H1 (cell line): ENCODE data around the gene SHANK1. TPM values are rescaled to one million over a fixed set of nuclear protein-coding genes. Genes with fewer than 3 reads are reported as not detected.

Source experiments
- CTCF ChIA-PET: fragments of 300-600 bp; sonication (Branson Sonifier 250); formaldehyde crosslinking; loops from one replicate; lab custom pipeline; 2021; ENCODE audit not compliant: partially characterized antibody; lab: Charles Lee
- POLR2A ChIA-PET: fragments of 300-600 bp; sonication (Branson Sonifier 250); formaldehyde crosslinking; loops from one replicate; lab custom pipeline; 2021; ENCODE audit warnings: inconsistent platforms; ENCODE audit not compliant: partially characterized antibody; lab: Charles Lee
- DNase-seq, 2 experiments: peaks; one replicate each; pipeline versions ENCODE4 v3.0.0 to v3.0.0-alpha.2; 2010 to 2022; ENCODE audit warnings: low spot score in 2 of 2, low read depth in 1 of 2, mixed read lengths in 1 of 2
- FAIRE-seq: peaks from 2 replicates; lab custom pipeline; 2011; peaks lifted over from hg19 to GRCh38; lab: Jason Lieb, UNC
- H2AFZ ChIP-seq: 2 replicates; pipeline ENCODE4 v1.8.1; 2012; ENCODE audit warnings: low read length, inconsistent platforms
- H2AK5ac ChIP-seq: 2 replicates; pipeline ENCODE4 v1.6.1; 2013; ENCODE audit warnings: low read depth, low read length
- H2BK120ac ChIP-seq: replicated peaks from 2 replicates; pipeline ENCODE3; 2013; ENCODE audit warnings: low read depth, low read length, inconsistent platforms
- H2BK12ac ChIP-seq: 2 replicates; pipeline ENCODE4 v1.6.1; 2013; ENCODE audit warnings: low read depth, low read length
- H2BK15ac ChIP-seq: 2 replicates; pipeline ENCODE4 v1.6.1; 2013; ENCODE audit warnings: low read length
- H2BK20ac ChIP-seq: 2 replicates; pipeline ENCODE4 v1.6.1; 2013; ENCODE audit warnings: low read length
- H2BK5ac ChIP-seq: 2 replicates; pipeline ENCODE4 v1.6.1; 2013; ENCODE audit warnings: low read depth, low read length
- H3K14ac ChIP-seq: 2 replicates; pipeline ENCODE4 v1.6.1; 2013; ENCODE audit warnings: inconsistent platforms; ENCODE audit not compliant: insufficient read length
- H3K18ac ChIP-seq: 2 replicates; pipeline ENCODE4 v1.6.1; 2013; ENCODE audit warnings: low read length; ENCODE audit errors: extremely low read depth
- H3K23ac ChIP-seq: 2 replicates; pipeline ENCODE4 v1.6.1; 2013; ENCODE audit warnings: inconsistent platforms; ENCODE audit not compliant: insufficient read length
- H3K23me2 ChIP-seq: 2 replicates; pipeline ENCODE4 v1.6.1; 2013; ENCODE audit warnings: low read depth, low read length
- H3K27ac ChIP-seq: 2 replicates; pipeline ENCODE4 v1.6.1; 2011; ENCODE audit warnings: low read depth, low read length, inconsistent platforms
- H3K27me3 ChIP-seq, 4 experiments: replicated peaks in 1 of 4; 1 replicate in 1 of 4; 2 replicates in 3 of 4; pipeline versions ENCODE4 v1.6.1 to v1.8.1; 2011 to 2013; ENCODE audit warnings: low read length in 3 of 4, mild to moderate bottlenecking in 3 of 4, inconsistent platforms in 2 of 4, mixed read lengths in 2 of 4, moderate library complexity in 1 of 4; ENCODE audit not compliant: control insufficient read depth in 3 of 4, insufficient read depth in 3 of 4; ENCODE audit errors: extremely low read depth in 1 of 4
- H3K36me3 ChIP-seq, 4 experiments: 2 replicates each; pipeline versions ENCODE4 v1.6.1 to v1.8.1; 2011 to 2013; ENCODE audit warnings: mild to moderate bottlenecking in 4 of 4, low read length in 3 of 4, moderate library complexity in 2 of 4, control low read depth in 1 of 4, inconsistent platforms in 1 of 4; ENCODE audit not compliant: insufficient read depth in 4 of 4, control insufficient read depth in 2 of 4
- H3K4ac ChIP-seq: replicated peaks from 2 replicates; pipeline ENCODE3; 2013; ENCODE audit warnings: low read length, low read depth, mixed read lengths, inconsistent platforms; ENCODE audit not compliant: insufficient read length
- H3K4me1 ChIP-seq, 4 experiments: replicated peaks in 1 of 4; 1 replicate in 1 of 4; 2 replicates in 3 of 4; pipeline versions ENCODE4 v1.6.1 to v1.8.1; 2011 to 2013; ENCODE audit warnings: low read length in 3 of 4, inconsistent platforms in 2 of 4, mixed read lengths in 1 of 4; ENCODE audit not compliant: insufficient read depth in 4 of 4, control insufficient read depth in 3 of 4
- H3K4me2 ChIP-seq, 2 experiments: 2 replicates each; pipeline versions ENCODE4 v1.6.1 to v1.8.1; 2011 to 2013; ENCODE audit warnings: low read depth in 2 of 2, low read length in 2 of 2, control low read depth in 1 of 2, inconsistent platforms in 1 of 2, mild to moderate bottlenecking in 1 of 2; ENCODE audit not compliant: insufficient read depth in 1 of 2
- H3K4me3 ChIP-seq, 4 experiments: fragments of 200-600, 300-600 bp in 1 of 4; sonication (generic), shearing (Covaris generic), sonication (Bioruptor Twin) in 1 of 4; 2 replicates each; pipeline versions ENCODE4 v1.5.1 to v1.8.1; 2011 to 2016; ENCODE audit warnings: low read length in 4 of 4, low read depth in 3 of 4, control low read depth in 2 of 4, inconsistent platforms in 2 of 4, mild to moderate bottlenecking in 2 of 4, mixed read lengths in 1 of 4, moderate library complexity in 1 of 4; ENCODE audit not compliant: insufficient read depth in 2 of 4; ENCODE audit errors: extremely low read depth in 1 of 4
- H3K56ac ChIP-seq: replicated peaks from 2 replicates; pipeline ENCODE3; 2013; ENCODE audit warnings: low read depth, mild to moderate bottlenecking, mixed read lengths, low read length, inconsistent platforms; ENCODE audit not compliant: insufficient read length
- H3K79me1 ChIP-seq: 2 replicates; pipeline ENCODE4 v1.6.1; 2013; ENCODE audit warnings: low read depth, low read length, control low read depth
- H3K79me2 ChIP-seq, 2 experiments: 2 replicates each; pipeline versions ENCODE4 v1.6.1 to v1.8.1; 2012 to 2013; ENCODE audit warnings: low read length in 2 of 2, mild to moderate bottlenecking in 2 of 2, inconsistent platforms in 1 of 2; ENCODE audit not compliant: insufficient read depth in 2 of 2, control insufficient read depth in 1 of 2
- H3K9ac ChIP-seq, 4 experiments: replicated peaks in 1 of 4; 1 replicate in 1 of 4; 2 replicates in 3 of 4; pipeline versions ENCODE4 v1.6.1 to v1.8.1; 2011 to 2013; ENCODE audit warnings: low read depth in 3 of 4, low read length in 3 of 4, control low read depth in 2 of 4, mild to moderate bottlenecking in 2 of 4, moderate library complexity in 2 of 4, inconsistent platforms in 1 of 4; ENCODE audit errors: extremely low read depth in 1 of 4
- H3K9me3 ChIP-seq, 2 experiments: 2 replicates each; pipeline versions ENCODE4 v1.6.1 to v1.8.1; 2012 to 2013; ENCODE audit warnings: mild to moderate bottlenecking in 2 of 2, moderate library complexity in 2 of 2, control low read depth in 1 of 2, inconsistent platforms in 1 of 2, low read depth in 1 of 2, low read length in 1 of 2, mixed read lengths in 1 of 2; ENCODE audit not compliant: insufficient read depth in 2 of 2
- H4K20me1 ChIP-seq, 2 experiments: replicated peaks in 1 of 2; 2 replicates each; pipeline versions ENCODE3 to v1.8.1; 2011 to 2013; ENCODE audit warnings: inconsistent platforms in 2 of 2, low read length in 2 of 2, mild to moderate bottlenecking in 1 of 2; ENCODE audit not compliant: insufficient read depth in 2 of 2, control insufficient read depth in 1 of 2
- H4K5ac ChIP-seq: 2 replicates; pipeline ENCODE4 v1.6.1; 2013; ENCODE audit warnings: low read length, low read depth, mixed read lengths, inconsistent platforms; ENCODE audit not compliant: insufficient read length
- H4K8ac ChIP-seq: 2 replicates; pipeline ENCODE4 v1.8.0; 2013; ENCODE audit warnings: mild to moderate bottlenecking, moderate library complexity, low read length, inconsistent platforms; ENCODE audit not compliant: insufficient read depth; ENCODE audit errors: extremely low read depth
- H4K91ac ChIP-seq: replicated peaks from 2 replicates; pipeline ENCODE3; 2013; ENCODE audit warnings: low read length, mixed read lengths, inconsistent platforms; ENCODE audit not compliant: insufficient read length
- ASH2L ChIP-seq: fragments of 200-600, 300-600 bp; sonication (generic); IDR thresholded peaks from one replicate; pipeline ENCODE4 v1.7.1; 2017; ENCODE audit warnings: low read length
- BRCA1 ChIP-seq: IDR thresholded peaks from 2 replicates; pipeline ENCODE4 v1.6.1; 2012; ENCODE audit warnings: low read depth, low read length, improper control_type of control experiment
- CEBPB ChIP-seq: IDR thresholded peaks from 2 replicates; pipeline ENCODE4 v1.6.1; 2012; ENCODE audit warnings: low read depth, low read length
- CREB1 ChIP-seq: IDR thresholded peaks from 2 replicates; pipeline ENCODE4 v1.6.1; 2012; ENCODE audit warnings: inconsistent platforms
- EZH2 ChIP-seq: fragments of 200-600 bp; sonication (generic); IDR thresholded peaks from 2 replicates; pipeline ENCODE4 v1.7.1; 2012; ENCODE audit warnings: low read depth, mild to moderate bottlenecking, moderate library complexity, low read length, inconsistent platforms; ENCODE audit not compliant: severe bottlenecking
- HDAC6 ChIP-seq: IDR thresholded peaks from one replicate; pipeline ENCODE4 v1.7.1; 2012; ENCODE audit warnings: low read depth, mild to moderate bottlenecking, inconsistent platforms, low read length, moderate library complexity
- RAD21 ChIP-seq, 2 experiments: IDR thresholded peaks in 1 of 2; conservative IDR thresholded peaks in 1 of 2; 2 replicates each; pipeline ENCODE4 v1.6.1; 2011; ENCODE audit warnings: low read depth in 2 of 2, low read length in 2 of 2, improper control_type of control experiment in 1 of 2, inconsistent platforms in 1 of 2, mild to moderate bottlenecking in 1 of 2, moderate library complexity in 1 of 2
- SAP30 ChIP-seq: fragments of 300-600 bp; sonication (generic); IDR thresholded peaks from 2 replicates; pipeline ENCODE4 v1.7.1; 2012; ENCODE audit warnings: low read length, moderate library complexity, mild to moderate bottlenecking, inconsistent platforms; ENCODE audit not compliant: insufficient read depth, insufficient replicate concordance
- YY1 ChIP-seq: IDR thresholded peaks from 2 replicates; pipeline ENCODE4 v1.6.1; 2011; ENCODE audit warnings: low read depth, mild to moderate bottlenecking, low read length
- WGBS, 2 experiments: shearing (Covaris generic) in 1 of 2; methylation state at CpG; one replicate each; pipeline versions ENCODE4 v1.1.6 to v1.1.7; 2013 to 2015; ENCODE audit warnings: low lambda C conversion rate in 2 of 2, mixed read lengths in 2 of 2, inconsistent platforms in 1 of 2, low coverage in 1 of 2, missing lambda C conversion rate in 1 of 2; ENCODE audit not compliant: insufficient replicate concordance in 2 of 2, insufficient coverage in 1 of 2, insufficient read length in 1 of 2; ENCODE audit errors: extremely low coverage in 1 of 2, missing lambda C conversion rate in 1 of 2; 5-methylcytosine and 5-hydroxymethylcytosine counted together
- polyA plus RNA-seq, 7 experiments: library from polyadenylated mRNA; depleted of rRNA in 3 of 7; stranded (reverse) in 5 of 7; unstranded in 2 of 7; fragments of >200 nt in 5 of 7; fragments of 200-250 nt in 2 of 7; gene quantifications; 1 replicate in 5 of 7; 2 replicates in 1 of 7; 4 replicates in 1 of 7; pipeline versions ENCODE4 v1.2.1 to v1.2.3, GENCODE V29; 2011 to 2013; ENCODE audit warnings: missing spikeins in 2 of 7, mixed read lengths in 2 of 7
- total RNA-seq: library from RNA; stranded (reverse); fragmentation: NEBNext Ultra II Directional; extraction: Animal tissue kit (Norgen Biotek cat#: 25700); gene quantifications from 2 replicates; pipeline ENCODE4 v1.2.1, GENCODE V29; 2021
- TF ChIP-seq, protein P1 (sequence below), 3 experiments: IDR thresholded peaks; 1 replicate in 2 of 3; 2 replicates in 1 of 3; pipeline versions ENCODE4 v1.5.1 to v1.6.1; 2011; ENCODE audit warnings: low read length in 3 of 3, mild to moderate bottlenecking in 3 of 3, inconsistent platforms in 2 of 3, low read depth in 1 of 3, moderate library complexity in 1 of 3; ENCODE audit not compliant: insufficient read depth in 1 of 3; ENCODE audit errors: control extremely low read depth in 1 of 3

Gene SHANK1
- total and polyA plus RNA-seq, 2 of the 8 experiments (the other 6 are each of a cell fraction or from before 2014, with no cell fraction given): 1.1 to 3.7 TPM

DNA sequence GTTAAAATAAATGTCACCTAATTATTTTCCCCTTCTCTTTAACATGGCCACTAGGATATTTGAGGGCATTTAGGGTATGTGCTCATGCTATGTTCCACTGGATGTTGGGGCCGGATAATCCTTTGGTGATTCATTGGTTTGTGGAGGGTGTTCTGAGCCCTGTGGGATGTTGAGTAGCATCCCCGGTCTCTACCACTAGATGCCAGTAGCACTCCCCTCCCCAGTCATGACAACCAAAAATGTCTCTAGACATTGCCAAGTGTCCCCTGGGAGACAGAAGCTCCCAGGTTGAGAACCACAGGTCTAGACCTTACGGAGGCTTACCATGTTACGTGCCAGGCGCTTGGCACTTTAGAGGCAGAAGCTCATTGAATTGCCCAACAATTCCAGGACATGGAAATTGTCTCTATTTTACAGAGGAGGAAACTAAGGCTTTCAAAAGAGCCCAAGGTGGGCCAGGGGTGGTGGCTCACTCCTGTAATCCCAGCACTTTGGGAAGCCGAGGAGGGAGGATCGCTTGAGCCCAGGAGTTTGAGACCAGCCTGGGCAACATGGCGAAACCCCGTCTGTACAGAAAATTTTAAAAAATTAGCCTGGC is 14.1 kb downstream of the SHANK1 start:
- Histone ChIP-seq H2BK12ac (no peak overlapping the region), H2AFZ (no peak overlapping the region), H2BK5ac (no peak overlapping the region), H3K9me3 (no peaks in the 10 kb centered on the region), H4K91ac (no peak overlapping the region), H3K9ac (no peak overlapping the region), H4K20me1 (peaks cover 0 to 1% of the 10 kb centered on the region in 2 experiments), H2AK5ac (no peak overlapping the region), H4K8ac (no peak overlapping the region), H3K79me1 (no peaks in the 10 kb centered on the region; the same call in 1 of the 2 replicates), H2BK120ac (no peak overlapping the region), H3K18ac (no peak overlapping the region), H3K4me3 (no peak overlapping the region), H3K79me2 (no peaks in the 10 kb centered on the region), H4K5ac (no peak overlapping the region), H3K27ac (no peak overlapping the region), H3K27me3 (peaks cover 0 to 10% (median 5%) of the 10 kb centered on the region in 4 experiments; a peak in 4 of 7 replicates), H3K14ac (no peak overlapping the region), H3K4me1 (peaks cover 0 to 3% (median under 1%) of the 10 kb centered on the region in 4 experiments; a peak in 5 of 7 replicates), H3K36me3 (no peaks in the 10 kb centered on the region), H2BK15ac (no peak overlapping the region), H3K23me2 (no peaks in the 10 kb centered on the region), H3K4ac (no peak overlapping the region), H2BK20ac (no peak overlapping the region), H3K23ac (no peak overlapping the region), H3K56ac (no peak overlapping the region), H3K4me2 (no peak overlapping the region)
- FAIRE-seq (peak; percentile 95), DNase-seq (peak in 1 of 2 experiments; percentile 67)
- ChIA-PET CTCF (interaction anchor here (0.6 to 7.0 kb wide), 29 partner anchors 8 to 391 kb away, joined by 3 to 170 read pairs (median 4); partner anchors contain the start of genes ACP4, CLEC11A and SHANK1), POLR2A (interaction anchor here (1.0 to 5.4 kb wide), 4 partner anchors 9 to 88 kb away, joined by 3 to 34 read pairs (median 4); no protein-coding TSS in a partner anchor)
- WGBS, 2 experiments: 61% methylated on average over 9 of the region's 9 CpGs; no CpG with 5 or more reads in 1 of the 2 experiments
- no peak for TF ChIP-seq CEBPB
- TF ChIP-seq ASH2L: no peak
- TF ChIP-seq SAP30: no peak
- TF ChIP-seq BRCA1: no peak
- TF ChIP-seq RAD21 (IDR thresholded peaks at IDR 0.05 in 1 of 2, conservative IDR thresholded peaks at IDR 0.05 in 1 of 2; ENCODE audit: low read depth in 2 of 2, low read length in 2 of 2): peak; percentile 83 to 88
- TF ChIP-seq CREB1: peak; percentile 50; the same call in 1 of the 2 replicates
- TF ChIP-seq YY1: peak; percentile 23; the same call in 1 of the 2 replicates
- TF ChIP-seq, protein P1, sequence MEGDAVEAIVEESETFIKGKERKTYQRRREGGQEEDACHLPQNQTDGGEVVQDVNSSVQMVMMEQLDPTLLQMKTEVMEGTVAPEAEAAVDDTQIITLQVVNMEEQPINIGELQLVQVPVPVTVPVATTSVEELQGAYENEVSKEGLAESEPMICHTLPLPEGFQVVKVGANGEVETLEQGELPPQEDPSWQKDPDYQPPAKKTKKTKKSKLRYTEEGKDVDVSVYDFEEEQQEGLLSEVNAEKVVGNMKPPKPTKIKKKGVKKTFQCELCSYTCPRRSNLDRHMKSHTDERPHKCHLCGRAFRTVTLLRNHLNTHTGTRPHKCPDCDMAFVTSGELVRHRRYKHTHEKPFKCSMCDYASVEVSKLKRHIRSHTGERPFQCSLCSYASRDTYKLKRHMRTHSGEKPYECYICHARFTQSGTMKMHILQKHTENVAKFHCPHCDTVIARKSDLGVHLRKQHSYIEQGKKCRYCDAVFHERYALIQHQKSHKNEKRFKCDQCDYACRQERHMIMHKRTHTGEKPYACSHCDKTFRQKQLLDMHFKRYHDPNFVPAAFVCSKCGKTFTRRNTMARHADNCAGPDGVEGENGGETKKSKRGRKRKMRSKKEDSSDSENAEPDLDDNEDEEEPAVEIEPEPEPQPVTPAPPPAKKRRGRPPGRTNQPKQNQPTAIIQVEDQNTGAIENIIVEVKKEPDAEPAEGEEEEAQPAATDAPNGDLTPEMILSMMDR (IDR thresholded peaks at IDR 0.05; ENCODE audit: control extremely low read depth in 1 of 3, insufficient read depth in 1 of 3, low read depth in 1 of 3, low read length in 3 of 3): peak; percentile 73 to 85 (median 80)
- TF ChIP-seq HDAC6: no peak
- no peak for TF ChIP-seq EZH2
